Caco-2 (cell line): Measurements from ENCODE around the gene ASCC1. TPM values are rescaled to one million over a fixed set of nuclear protein-coding genes. Genes with fewer than 3 reads are reported as not detected.

Source experiments
- BruUV-seq: library from RNA; stranded (reverse); fragments of 400-500 nt; replicated peaks from 2 replicates; lab custom pipeline; 2021; lab: Mats Ljungman, UMichigan
- CTCF ChIA-PET: fragments of 300-600 bp; sonication (Branson Sonifier 250); formaldehyde crosslinking; loops from one replicate; lab custom pipeline; 2022; ENCODE audit warnings: antibody characterized with exemption; lab: Charles Lee
- POLR2A ChIA-PET: fragments of 300-600 bp; sonication (Branson Sonifier 250); formaldehyde crosslinking; loops from one replicate; lab custom pipeline; 2022; ENCODE audit warnings: antibody characterized with exemption; lab: Charles Lee
- DNase-seq, 2 experiments: peaks; one replicate each; pipeline versions ENCODE4 v3.0.0 to v3.0.0-alpha.2; 2020 to 2022
- H3K27me3 ChIP-seq: replicated peaks from 2 replicates; pipeline ENCODE4 v1.6.0; 2011; ENCODE audit warnings: low read length; ENCODE audit not compliant: control insufficient read depth, insufficient read depth
- H3K36me3 ChIP-seq: 2 replicates; pipeline ENCODE4 v1.5.1; 2011; ENCODE audit warnings: low read length; ENCODE audit not compliant: control insufficient read depth, insufficient read depth
- H3K4me1 ChIP-seq: fragments of 250-450 bp; sonication (Bioruptor Pico); 2 replicates; pipeline ENCODE4 v1.5.1; 2020; ENCODE audit warnings: mild to moderate bottlenecking
- H3K4me3 ChIP-seq: 2 replicates; pipeline ENCODE4 v1.5.1; 2011; ENCODE audit warnings: low read depth, mild to moderate bottlenecking, control low read depth, low read length
- H3K9me3 ChIP-seq: fragments of 250-450 bp; sonication (Bioruptor Pico); 2 replicates; pipeline ENCODE4 v1.5.1; 2020; ENCODE audit warnings: mild to moderate bottlenecking, moderate library complexity
- H3K27ac Mint-ChIP-seq: one replicate; pipeline ENCODE4 v1.8.0; 2022; ENCODE audit warnings: mixed read lengths; ENCODE audit not compliant: unreplicated experiment
- H3K27me3 Mint-ChIP-seq: one replicate; pipeline ENCODE4 v1.8.0; 2022; ENCODE audit warnings: mixed read lengths; ENCODE audit not compliant: insufficient read depth, unreplicated experiment
- H3K36me3 Mint-ChIP-seq: one replicate; pipeline ENCODE4 v1.8.0; 2022; ENCODE audit warnings: mild to moderate bottlenecking, mixed read lengths; ENCODE audit not compliant: insufficient read depth, unreplicated experiment
- H3K4me1 Mint-ChIP-seq: one replicate; pipeline ENCODE4 v1.8.0; 2022; ENCODE audit warnings: low read depth, mixed read lengths; ENCODE audit not compliant: unreplicated experiment
- H3K4me3 Mint-ChIP-seq: one replicate; pipeline ENCODE4 v1.8.0; 2022; ENCODE audit warnings: mild to moderate bottlenecking, moderate library complexity, mixed read lengths; ENCODE audit not compliant: unreplicated experiment
- H3K9me3 Mint-ChIP-seq: one replicate; pipeline ENCODE4 v1.8.0; 2022; ENCODE audit warnings: mixed read lengths; ENCODE audit not compliant: unreplicated experiment
- CTCF ChIP-seq, 2 experiments: fragments of 200-600 bp in 1 of 2; IDR thresholded peaks; 1 replicate in 1 of 2; 2 replicates in 1 of 2; pipeline versions ENCODE4 v1.5.1 to v1.8.0; 2011 to 2022; ENCODE audit warnings: antibody characterized with exemption in 1 of 2, control low read depth in 1 of 2, inconsistent platforms in 1 of 2, low read depth in 1 of 2, low read length in 1 of 2, mild to moderate bottlenecking in 1 of 2, moderate library complexity in 1 of 2; ENCODE audit not compliant: insufficient read depth in 1 of 2, severe bottlenecking in 1 of 2, unreplicated experiment in 1 of 2
- intact Hi-C: fragments of 100-400 bp; cut with micrococcal nuclease; formaldehyde crosslinking; loops from one replicate; pipeline ENCODE4 v1.10.0; 2022; ENCODE audit not compliant: unreplicated experiment
- total RNA-seq: library from RNA; stranded (reverse); gene quantifications from 2 replicates; pipeline ENCODE4 v1.2.3, GENCODE V29; 2022

ASCC1 gene
- total RNA-seq, 1 experiment from 2014 or later, result 73.7 TPM

- BruUV-seq, result no TSS peak
- ChIA-PET CTCF (no interaction called here), POLR2A (no interaction called here)
- Histone ChIP-seq H3K4me3 (no peak overlapping the region), H3K9me3 (no peaks in the 10 kb centered on the region), H3K36me3 (no peaks in the 10 kb centered on the region), H3K4me1 (no peaks in the 10 kb centered on the region), H3K27me3 (no peaks in the 10 kb centered on the region)
- Mint-ChIP-seq H3K9me3 (no peaks in the 10 kb centered on the region), H3K27me3 (no peaks in the 10 kb centered on the region), H3K4me1 (peaks cover 9% of the 10 kb centered on the region), H3K27ac (no peak overlapping the region), H3K4me3 (no peak overlapping the region), H3K36me3 (no peaks in the 10 kb centered on the region)
- intact Hi-C loops, result no loop called here
- no peak for TF ChIP-seq CTCF (IDR thresholded peaks at IDR 0.05; ENCODE audit: insufficient read depth in 1 of 2, low read depth in 1 of 2, low read length in 1 of 2, severe bottlenecking in 1 of 2, unreplicated experiment in 1 of 2)
- no peak for DNase-seq
Observed at GRCh38 chr10:72074574-72075375, 141.3 kb downstream of the ASCC1 start.

GRCh38 chr10:72073708-72074573 is 142.1 kb downstream of the ASCC1 start:
- POLR2A ChIA-PET, result no interaction called here

More at GRCh38 chr10:72073708-72074573, 142.1 kb downstream of the ASCC1 start:
- Mint-ChIP-seq H3K4me1 (peaks cover 11% of the 10 kb centered on the region), H3K27ac (no peak overlapping the region), H3K4me3 (no peak overlapping the region), H3K36me3 (no peaks in the 10 kb centered on the region), H3K27me3 (no peaks in the 10 kb centered on the region), H3K9me3 (no peaks in the 10 kb centered on the region)
- no TSS peak for BruUV-seq
- Histone ChIP-seq H3K4me3 (no peak overlapping the region), H3K36me3 (no peaks in the 10 kb centered on the region), H3K4me1 (no peaks in the 10 kb centered on the region), H3K27me3 (no peaks in the 10 kb centered on the region), H3K9me3 (no peaks in the 10 kb centered on the region)
- TF ChIP-seq CTCF (IDR thresholded peaks at IDR 0.05; ENCODE audit: insufficient read depth in 1 of 2, low read depth in 1 of 2, low read length in 1 of 2, severe bottlenecking in 1 of 2, unreplicated experiment in 1 of 2), result no peak
- intact Hi-C loops, result no loop called here
- DNase-seq, result peak in 1 of 2 experiments; percentile 34
- CTCF ChIA-PET, result no interaction called here
